Activated CD8-positive, alpha-beta T cell treated with anti-CD3 and anti-CD28 coated beads, Interleukin-2, amount 10 ng/mL, durations not matched to agents 7 days and 5 days (primary cell): ENCODE results near the gene ZNF639. TPM values are rescaled to one million over a fixed set of nuclear protein-coding genes. Genes with fewer than 3 reads are reported as not detected.

Source experiments
- ATAC-seq: fragments of 150-1000 bp; cut with Tn5 transposase; one replicate; pipeline ENCODE4 v1.10.0; 2021; ENCODE audit warnings: moderate library complexity
- CTCF ChIA-PET: fragments of 350-600 bp; sonication (Branson Sonifier 250); formaldehyde crosslinking; loops from one replicate; lab custom pipeline; 2021; ENCODE audit warnings: antibody characterized with exemption; lab: Charles Lee
- POLR2A ChIA-PET: fragments of 350-600 bp; sonication (Branson Sonifier 250); formaldehyde crosslinking; loops from one replicate; lab custom pipeline; 2021; ENCODE audit warnings: antibody characterized with exemption; lab: Charles Lee
- DNase-seq: peaks from one replicate; pipeline ENCODE4 v3.0.0-alpha.2; 2020
- H3K27ac Mint-ChIP-seq: one replicate; pipeline ENCODE4 v1.8.0; 2021; ENCODE audit warnings: mild to moderate bottlenecking, mixed read lengths
- H3K27me3 Mint-ChIP-seq: one replicate; pipeline ENCODE4 v1.8.0; 2021; ENCODE audit warnings: low read depth, mixed read lengths
- H3K36me3 Mint-ChIP-seq: one replicate; pipeline ENCODE4 v1.8.0; 2021; ENCODE audit warnings: low read depth, mixed read lengths
- H3K4me1 Mint-ChIP-seq: one replicate; pipeline ENCODE4 v1.8.0; 2021; ENCODE audit warnings: low read depth, mixed read lengths
- H3K4me3 Mint-ChIP-seq: one replicate; pipeline ENCODE4 v1.8.0; 2021; ENCODE audit warnings: mild to moderate bottlenecking, mixed read lengths
- H3K9me3 Mint-ChIP-seq: one replicate; pipeline ENCODE4 v1.8.0; 2022; ENCODE audit warnings: mixed read lengths; ENCODE audit not compliant: insufficient read depth
- total RNA-seq, 2 experiments: library from RNA; stranded (reverse); gene quantifications; one replicate each; pipeline ENCODE4 v1.2.3, GENCODE V29; 2021

ZNF639 gene
- total RNA-seq, 2 experiments from 2014 or later, result 36.3 to 40.6 TPM

GRCh38 chr3:179363332-179363731 lies 40.5 kb downstream of the ZNF639 start:
- CTCF ChIA-PET, result interaction anchor here (2.7 kb wide), 1 partner anchor 12 kb away, joined by 7 read pairs; no protein-coding TSS in a partner anchor
- Mint-ChIP-seq H3K4me1 (no peaks in the 10 kb centered on the region), H3K4me3 (no peak overlapping the region), H3K27ac (no peak overlapping the region), H3K9me3 (no peaks in the 10 kb centered on the region), H3K27me3 (no peaks in the 10 kb centered on the region), H3K36me3 (peaks cover 39% of the 10 kb centered on the region)
- POLR2A ChIA-PET, result no interaction called here
- ATAC-seq, result no peak
- DNase-seq, result no peak

DNA sequence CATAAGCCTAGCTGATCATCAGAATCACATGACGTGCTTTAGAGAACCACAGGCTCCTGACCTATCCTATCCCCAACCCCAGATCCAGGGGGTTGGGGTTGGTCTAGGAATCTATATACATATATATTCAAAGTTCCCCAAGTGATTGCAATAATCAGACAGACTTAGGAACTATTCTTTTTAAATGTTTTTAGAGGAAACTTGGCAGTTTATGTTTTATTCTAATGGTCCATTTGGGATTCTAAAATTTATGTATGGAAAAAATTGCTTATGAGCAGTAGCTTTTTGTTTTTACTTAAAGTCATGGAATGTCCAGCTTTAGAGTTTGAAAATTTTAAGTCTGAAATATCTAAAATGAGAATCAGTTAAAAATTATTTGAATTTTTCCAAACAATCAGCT lies 46.8 kb downstream of the ZNF639 start:
- ChIA-PET POLR2A (no interaction called here), CTCF (no interaction called here)
- Mint-ChIP-seq H3K9me3 (no peaks in the 10 kb centered on the region), H3K4me3 (no peak overlapping the region), H3K27ac (no peak overlapping the region), H3K36me3 (peaks cover 21% of the 10 kb centered on the region), H3K27me3 (no peaks in the 10 kb centered on the region), H3K4me1 (no peaks in the 10 kb centered on the region)
- DNase-seq (no peak), ATAC-seq (no peak)

GRCh38 chr3:179373938-179374337 lies 51.1 kb downstream of the ZNF639 start:
- Mint-ChIP-seq H3K4me1 (no peaks in the 10 kb centered on the region), H3K27me3 (no peaks in the 10 kb centered on the region), H3K4me3 (no peak overlapping the region), H3K27ac (no peak overlapping the region), H3K36me3 (peaks cover 18% of the 10 kb centered on the region), H3K9me3 (no peaks in the 10 kb centered on the region)
- DNase-seq (no peak), ATAC-seq (no peak)
- CTCF ChIA-PET, result interaction anchor here (0.6 kb wide), 1 partner anchor 13 kb away, joined by 3 read pairs; no protein-coding TSS in a partner anchor
- POLR2A ChIA-PET, result interaction anchor here (0.9 kb wide), 1 partner anchor 27 kb away, joined by 3 read pairs; no protein-coding TSS in a partner anchor

GRCh38 chr3:179375091-179375999 lies 52.5 kb downstream of the ZNF639 start:
- no peak overlapping the region for H3K4me3 Mint-ChIP-seq
- CTCF ChIA-PET, result no interaction called here
- H3K9me3 Mint-ChIP-seq, result no peaks in the 10 kb centered on the region
- POLR2A ChIA-PET, result no interaction called here
- no peak overlapping the region for H3K27ac Mint-ChIP-seq
- no peak for ATAC-seq
- H3K36me3 Mint-ChIP-seq, result peaks cover 25% of the 10 kb centered on the region
- DNase-seq, result no peak
- no peaks in the 10 kb centered on the region for H3K27me3 Mint-ChIP-seq
- H3K4me1 Mint-ChIP-seq, result no peaks in the 10 kb centered on the region

DNA sequence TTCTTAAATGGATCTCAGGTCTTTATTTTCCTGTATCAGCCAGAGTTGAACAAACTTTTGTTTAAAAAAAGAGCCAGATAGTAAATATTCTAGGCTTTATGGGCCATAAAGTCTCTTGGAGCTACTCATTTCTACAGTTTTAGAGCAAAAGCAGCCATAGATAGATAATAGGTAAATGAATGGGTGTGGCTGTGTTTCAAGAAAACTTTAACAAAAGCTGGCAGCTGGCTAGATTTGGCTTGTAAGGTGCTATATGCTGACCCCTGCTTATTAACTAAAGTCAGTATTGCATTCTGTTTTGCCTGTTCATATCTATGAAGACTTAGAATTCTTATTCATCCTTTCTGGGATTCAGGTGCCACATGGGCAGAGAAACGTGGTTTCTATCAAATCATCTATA lies 53.6 kb downstream of the ZNF639 start:
- DNase-seq (no peak), ATAC-seq (no peak)
- Mint-ChIP-seq H3K4me1 (no peaks in the 10 kb centered on the region), H3K4me3 (no peak overlapping the region), H3K27ac (no peak overlapping the region), H3K27me3 (no peaks in the 10 kb centered on the region), H3K36me3 (peaks cover 25% of the 10 kb centered on the region), H3K9me3 (no peaks in the 10 kb centered on the region)
- ChIA-PET POLR2A (no interaction called here), CTCF (interaction anchor here (1.0 kb wide), 1 partner anchor 361 kb away, joined by 3 read pairs; no protein-coding TSS in a partner anchor)

Other genes starting within 250 kb of the ZNF639 start
- gene PIK3CA, start 174.7 kb upstream of the ZNF639 start, total RNA-seq, result 10 to 100 TPM; 22.3 to 23.9 TPM
- gene KCNMB3, start 71.9 kb upstream of the ZNF639 start, total RNA-seq, result 1 to 10 TPM in 1 of 2 experiments, under 1 TPM in 1; 0.87 to 1.2 TPM
- gene MFN1, start 24.7 kb downstream of the ZNF639 start, total RNA-seq, result 10 to 100 TPM; 25.5 to 30.4 TPM
- gene GNB4, start 128.4 kb downstream of the ZNF639 start, total RNA-seq, result 10 to 100 TPM in 1 of 2 experiments, 1 to 10 TPM in 1; 6.7 to 10.3 TPM
- gene ACTL6A, start 239.9 kb downstream of the ZNF639 start, total RNA-seq, result 10 to 100 TPM; 86.5 to 88.3 TPM